CD4-positive, alpha-beta T cell (primary cell): ENCODE results near the gene SPOCK1. TPM values are rescaled to one million over a fixed set of nuclear protein-coding genes. Genes with fewer than 3 reads are reported as not detected.

Experiments used
- ATAC-seq: fragments of 200-7000 bp; cut with Tn5 transposase; one replicate; pipeline ENCODE4 v1.10.0; 2022; ENCODE audit warnings: mild to moderate bottlenecking; ENCODE audit not compliant: poor library complexity
- CTCF ChIA-PET: fragments of 350-600 bp; sonication (Branson Sonifier 250); formaldehyde crosslinking; loops from one replicate; lab custom pipeline; 2021; ENCODE audit warnings: antibody characterized with exemption, inconsistent platforms; lab: Charles Lee
- POLR2A ChIA-PET: fragments of 350-600 bp; sonication (Branson Sonifier 250); formaldehyde crosslinking; loops from one replicate; lab custom pipeline; 2021; ENCODE audit warnings: antibody characterized with exemption, inconsistent platforms; lab: Charles Lee
- DNase-seq, 14 experiments: peaks; one replicate each; pipeline ENCODE4 v3.0.0-alpha.2; 2013 to 2020; ENCODE audit warnings: mixed read lengths in 2 of 14
- H3K27ac ChIP-seq, 2 donors: one replicate each; pipeline versions ENCODE4 v1.5.1 to v1.7.0; 2013; ENCODE audit warnings: low read length in 2 of 2, low read depth in 1 of 2, mild to moderate bottlenecking in 1 of 2
- H3K27me3 ChIP-seq, 2 experiments: 1 replicate in 1 of 2; 2 replicates in 1 of 2; pipeline versions ENCODE4 v1.6.1 to v1.7.0; 2013; ENCODE audit warnings: low read length in 2 of 2, control low read depth in 1 of 2, mild to moderate bottlenecking in 1 of 2, moderate library complexity in 1 of 2; ENCODE audit not compliant: insufficient read depth in 2 of 2, control insufficient read depth in 1 of 2
- H3K36me3 ChIP-seq: one replicate; pipeline ENCODE4 v1.6.1; 2013; ENCODE audit warnings: low read length, control low read depth; ENCODE audit not compliant: insufficient read depth
- H3K4me1 ChIP-seq: one replicate; pipeline ENCODE4 v1.6.1; 2013; ENCODE audit warnings: low read length, control low read depth; ENCODE audit not compliant: insufficient read depth
- H3K4me3 ChIP-seq: one replicate; pipeline ENCODE4 v1.5.1; 2013; ENCODE audit warnings: mild to moderate bottlenecking, low read length, moderate library complexity
- H3K9me3 ChIP-seq, 2 experiments: 1 replicate in 1 of 2; 2 replicates in 1 of 2; pipeline versions ENCODE4 v1.6.1 to v1.7.0; 2013; ENCODE audit warnings: low read length in 2 of 2, mild to moderate bottlenecking in 2 of 2, control low read depth in 1 of 2, moderate library complexity in 1 of 2; ENCODE audit not compliant: control insufficient read depth in 1 of 2, insufficient read depth in 1 of 2
- H3K27ac Mint-ChIP-seq: one replicate; pipeline ENCODE4 v1.8.0; 2020; ENCODE audit warnings: mixed read lengths
- H3K27me3 Mint-ChIP-seq: one replicate; pipeline ENCODE4 v1.8.0; 2021; ENCODE audit warnings: mixed read lengths
- H3K36me3 Mint-ChIP-seq: one replicate; pipeline ENCODE4 v1.8.0; 2021; ENCODE audit warnings: low read depth, mixed read lengths
- H3K4me1 Mint-ChIP-seq: one replicate; pipeline ENCODE4 v1.8.0; 2021; ENCODE audit warnings: low read depth, mixed read lengths
- H3K4me3 Mint-ChIP-seq: one replicate; pipeline ENCODE4 v1.8.0; 2020; ENCODE audit warnings: mild to moderate bottlenecking, mixed read lengths
- H3K9me3 Mint-ChIP-seq: one replicate; pipeline ENCODE4 v1.8.0; 2020; ENCODE audit warnings: mixed read lengths
- intact Hi-C, 2 experiments: fragments of 100-400 bp; cut with DNase I in 1 of 2; cut with micrococcal nuclease in 1 of 2; formaldehyde crosslinking; loops; one replicate each; pipeline versions ENCODE4 v1.15.1 to v1.9.0; 2023 to 2025; cut with DNase I, micrococcal nuclease
- total RNA-seq, 174 experiments: library from RNA in 2 of 174; stranded (reverse) in 2 of 174; gene quantifications; one replicate each; pipeline ENCODE4 v1.2.3 and lab custom pipeline; 2021 to 2026
- TF ChIP-seq, protein P1 (sequence below): fragments of 200-600 bp; IDR thresholded peaks from one replicate; pipeline ENCODE4 v1.8.0; 2022; ENCODE audit warnings: antibody characterized with exemption, mild to moderate bottlenecking

The SPOCK1 gene
- total RNA-seq, 2 experiments from 2014 or later: not detected

DNA sequence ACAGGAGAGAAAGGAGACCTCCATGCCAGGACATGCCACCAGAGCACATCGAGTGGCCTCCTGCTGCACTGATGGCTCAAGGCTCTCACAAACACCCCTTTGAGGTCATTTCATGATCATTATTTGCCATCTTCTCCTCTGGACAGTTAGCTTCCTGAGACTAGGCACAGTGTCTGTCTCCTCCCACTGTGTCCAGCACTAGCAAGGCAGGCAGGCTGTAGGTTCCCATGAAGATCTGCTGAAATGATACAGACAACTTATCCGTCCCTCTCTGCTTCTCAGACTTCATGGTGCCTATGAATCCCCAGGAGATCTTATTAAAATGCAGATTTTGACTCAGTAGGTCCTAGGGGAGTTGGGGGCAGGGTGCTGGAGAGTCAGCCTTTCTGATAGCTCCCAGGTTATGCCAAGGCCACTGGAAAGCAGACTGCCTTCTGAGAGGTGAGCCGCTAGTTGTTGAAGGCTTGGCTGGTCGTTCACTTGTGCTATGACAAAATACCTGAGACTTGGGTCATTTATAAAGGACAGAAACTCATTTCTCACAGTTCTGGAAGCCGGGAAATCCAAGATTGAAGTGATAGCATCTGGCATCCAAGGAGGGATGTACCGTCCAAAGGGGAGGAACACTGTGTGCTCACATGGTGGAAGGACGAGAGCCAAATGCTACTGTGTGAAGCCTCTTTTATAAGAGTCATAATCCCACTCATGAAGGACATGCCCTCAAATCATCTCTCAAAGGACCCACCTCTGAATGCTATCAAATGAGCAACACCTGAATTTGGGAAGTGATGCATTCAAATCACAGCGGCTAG lies 183.4 kb downstream of the SPOCK1 start:
- DNase-seq (no peak), ATAC-seq (no peak)
- Histone ChIP-seq H3K27ac (no peak overlapping the region), H3K4me3 (no peak overlapping the region), H3K27me3 (peaks cover 0 to 7% of the 10 kb centered on the region in 2 experiments), H3K36me3 (no peaks in the 10 kb centered on the region), H3K4me1 (no peaks in the 10 kb centered on the region), H3K9me3 (no peaks in the 10 kb centered on the region)
- H3K36me3 Mint-ChIP-seq: no peaks in the 10 kb centered on the region
- TF ChIP-seq, protein P1, sequence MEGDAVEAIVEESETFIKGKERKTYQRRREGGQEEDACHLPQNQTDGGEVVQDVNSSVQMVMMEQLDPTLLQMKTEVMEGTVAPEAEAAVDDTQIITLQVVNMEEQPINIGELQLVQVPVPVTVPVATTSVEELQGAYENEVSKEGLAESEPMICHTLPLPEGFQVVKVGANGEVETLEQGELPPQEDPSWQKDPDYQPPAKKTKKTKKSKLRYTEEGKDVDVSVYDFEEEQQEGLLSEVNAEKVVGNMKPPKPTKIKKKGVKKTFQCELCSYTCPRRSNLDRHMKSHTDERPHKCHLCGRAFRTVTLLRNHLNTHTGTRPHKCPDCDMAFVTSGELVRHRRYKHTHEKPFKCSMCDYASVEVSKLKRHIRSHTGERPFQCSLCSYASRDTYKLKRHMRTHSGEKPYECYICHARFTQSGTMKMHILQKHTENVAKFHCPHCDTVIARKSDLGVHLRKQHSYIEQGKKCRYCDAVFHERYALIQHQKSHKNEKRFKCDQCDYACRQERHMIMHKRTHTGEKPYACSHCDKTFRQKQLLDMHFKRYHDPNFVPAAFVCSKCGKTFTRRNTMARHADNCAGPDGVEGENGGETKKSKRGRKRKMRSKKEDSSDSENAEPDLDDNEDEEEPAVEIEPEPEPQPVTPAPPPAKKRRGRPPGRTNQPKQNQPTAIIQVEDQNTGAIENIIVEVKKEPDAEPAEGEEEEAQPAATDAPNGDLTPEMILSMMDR: no peak
- intact Hi-C loops: no loop called here
- H3K4me3 Mint-ChIP-seq: no peak overlapping the region
- ChIA-PET POLR2A (no interaction called here), CTCF (no interaction called here)
- H3K27ac Mint-ChIP-seq: no peak overlapping the region
- H3K4me1 Mint-ChIP-seq: no peaks in the 10 kb centered on the region
- H3K27me3 Mint-ChIP-seq: peaks cover 40% of the 10 kb centered on the region
- no peaks in the 10 kb centered on the region for H3K9me3 Mint-ChIP-seq

GRCh38 chr5:137315109-137315508 lies 184.0 kb downstream of the SPOCK1 start:
- H3K4me1 Mint-ChIP-seq: no peaks in the 10 kb centered on the region
- ChIA-PET POLR2A (no interaction called here), CTCF (no interaction called here)
- peaks cover 34% of the 10 kb centered on the region for H3K27me3 Mint-ChIP-seq
- Histone ChIP-seq H3K27ac (no peak overlapping the region), H3K36me3 (no peaks in the 10 kb centered on the region), H3K4me1 (no peaks in the 10 kb centered on the region), H3K27me3 (peaks cover 0 to 7% of the 10 kb centered on the region in 2 experiments), H3K9me3 (no peaks in the 10 kb centered on the region), H3K4me3 (no peak overlapping the region)
- no peak for DNase-seq
- intact Hi-C loops: no loop called here
- TF ChIP-seq, protein P1: no peak
- H3K4me3 Mint-ChIP-seq: no peak overlapping the region
- ATAC-seq: no peak
- H3K27ac Mint-ChIP-seq: no peak overlapping the region
- H3K9me3 Mint-ChIP-seq: no peaks in the 10 kb centered on the region
- H3K36me3 Mint-ChIP-seq: no peaks in the 10 kb centered on the region

- intact Hi-C loops: no loop called here
- H3K4me1 Mint-ChIP-seq: no peaks in the 10 kb centered on the region
- TF ChIP-seq, protein P1: no peak
- no peaks in the 10 kb centered on the region for H3K36me3 Mint-ChIP-seq
- CTCF ChIA-PET: no interaction called here
- H3K9me3 Mint-ChIP-seq: no peaks in the 10 kb centered on the region
- Histone ChIP-seq H3K27ac (no peak overlapping the region), H3K4me3 (no peak overlapping the region), H3K27me3 (peaks cover 0 to 3% of the 10 kb centered on the region in 2 experiments), H3K4me1 (no peaks in the 10 kb centered on the region), H3K9me3 (no peaks in the 10 kb centered on the region), H3K36me3 (no peaks in the 10 kb centered on the region)
- H3K4me3 Mint-ChIP-seq: no peak overlapping the region
- H3K27me3 Mint-ChIP-seq: peaks cover 31% of the 10 kb centered on the region
- no peak for ATAC-seq
- no peak for DNase-seq
- POLR2A ChIA-PET: no interaction called here
- H3K27ac Mint-ChIP-seq: no peak overlapping the region
Measured at GRCh38 chr5:137313526-137314175, 185.5 kb downstream of the SPOCK1 start.
